Stomach (tissue), 4 donors: ENCODE measurements around the gene OPN5.

Source experiments
- CTCF ChIP-seq, 7 experiments: fragments of 450-650 bp in 4 of 7; fragments of 200-600 bp in 3 of 7; sonication (generic) in 3 of 7; IDR thresholded peaks; one replicate each; pipeline ENCODE4 v1.5.1; 2016 to 2019; ENCODE audit warnings: antibody characterized with exemption in 7 of 7, control low read depth in 2 of 7, mild to moderate bottlenecking in 1 of 7
- POLR2A ChIP-seq, 4 donors: fragments of 450-650 bp; IDR thresholded peaks; one replicate each; pipeline ENCODE4 v1.6.1; 2016; ENCODE audit warnings: antibody characterized with exemption in 4 of 4, control low read depth in 2 of 4, mild to moderate bottlenecking in 1 of 4, moderate library complexity in 1 of 4

GRCh38 chr6:47780510-47781356 is 1.1 kb upstream of the OPN5 start:
- TF ChIP-seq CTCF (IDR thresholded peaks at IDR 0.05) (peak in 4 of 7 experiments; percentile 37 to 61 (median 52)), POLR2A (IDR thresholded peaks at IDR 0.05) (no peak)
